WTC11 (cell line): ENCODE measurements around the gene UTY. TPM values are rescaled to one million over a fixed set of nuclear protein-coding genes. Genes with fewer than 3 reads are reported as not detected.
A peak's percentile ranks its signal among the peaks of the same experiment; 100 is the strongest.
"Not testable (repeated sequence)": the region's sequence is repeated elsewhere in the genome, so short reads cannot be mapped to it uniquely, and the experiment has no call there.

ENCODE experiments used
- ATAC-seq: fragments of 200-7000 bp; cut with Tn5 transposase; 2 replicates; pipeline ENCODE4 v1.10.0; 2021; ENCODE audit warnings: mild to moderate bottlenecking, moderate library complexity
- CTCF ChIA-PET: fragments of 300-600 bp; sonication (Branson Sonifier 250); formaldehyde crosslinking; loops from one replicate; lab custom pipeline; 2021; ENCODE audit warnings: antibody characterized with exemption; lab: Charles Lee
- POLR2A ChIA-PET: fragments of 350-600 bp; sonication (Branson Sonifier 250); formaldehyde crosslinking; loops from one replicate; lab custom pipeline; 2021; ENCODE audit warnings: antibody characterized with exemption; lab: Charles Lee
- DNase-seq: peaks from one replicate; pipeline ENCODE4 v3.0.0; 2021; ENCODE audit warnings: low spot score
- H3K27ac Mint-ChIP-seq: 2 replicates; pipeline ENCODE4 v1.8.0; 2021; ENCODE audit warnings: mixed read lengths
- H3K27me3 Mint-ChIP-seq: 2 replicates; pipeline ENCODE4 v1.8.0; 2021; ENCODE audit warnings: low read depth, mild to moderate bottlenecking, moderate library complexity, mixed read lengths
- H3K36me3 Mint-ChIP-seq: 2 replicates; pipeline ENCODE4 v1.8.0; 2021; ENCODE audit warnings: mixed read lengths
- H3K4me1 Mint-ChIP-seq: 2 replicates; pipeline ENCODE4 v1.8.0; 2022; ENCODE audit warnings: mixed read lengths
- H3K4me3 Mint-ChIP-seq: 2 replicates; pipeline ENCODE4 v1.8.0; 2021; ENCODE audit warnings: mild to moderate bottlenecking, moderate library complexity, mixed read lengths
- H3K9me3 Mint-ChIP-seq: 2 replicates; pipeline ENCODE4 v1.8.0; 2021; ENCODE audit warnings: mixed read lengths
- ELF4 ChIP-seq: sonication (generic); formaldehyde crosslinking; IDR thresholded peaks from 2 replicates; pipeline ENCODE4 v1.8.1; 2022; ENCODE audit warnings: low read depth, mild to moderate bottlenecking, moderate library complexity, missing genetic modification reagents
- EMX1 ChIP-seq: fragments of 250-450 bp; sonication (Bioruptor Pico); IDR thresholded peaks from 2 replicates; pipeline ENCODE4 v1.8.0; 2021; ENCODE audit warnings: mild to moderate bottlenecking
- GTF2I ChIP-seq: fragments of 250-450 bp; sonication (Bioruptor Pico); conservative IDR thresholded peaks from 2 replicates; pipeline ENCODE4 v1.4.0; 2021; ENCODE audit warnings: mild to moderate bottlenecking
- SMAD4 ChIP-seq: sonication (generic); formaldehyde crosslinking; IDR thresholded peaks from 2 replicates; pipeline ENCODE4 v1.8.0; 2022; ENCODE audit warnings: mild to moderate bottlenecking, missing genetic modification reagents
- TEAD1 ChIP-seq: sonication (generic); formaldehyde crosslinking; IDR thresholded peaks from 2 replicates; pipeline ENCODE4 v1.8.0; 2022; ENCODE audit warnings: mild to moderate bottlenecking, missing genetic modification reagents
- ZNF671 ChIP-seq: fragments of 250-450 bp; sonication (Bioruptor Pico); IDR thresholded peaks from 2 replicates; pipeline ENCODE4 v1.8.0; 2021; ENCODE audit warnings: mild to moderate bottlenecking
- total RNA-seq: library from RNA; stranded (reverse); gene quantifications from 3 replicates; pipeline ENCODE4 v1.2.3, GENCODE V29; 2021
- TF ChIP-seq, protein P1 (sequence below): sonication (generic); formaldehyde crosslinking; IDR thresholded peaks from 2 replicates; pipeline ENCODE4 v1.8.0; 2023; ENCODE audit warnings: missing genetic modification reagents, mild to moderate bottlenecking, borderline replicate concordance
- TF ChIP-seq, protein P2 (sequence below): fragments of 250-450 bp; sonication (Bioruptor Pico); IDR thresholded peaks from 2 replicates; pipeline ENCODE4 v1.9.0; 2021; ENCODE audit warnings: moderate library complexity, mild to moderate bottlenecking, inconsistent platforms, borderline replicate concordance
- TF ChIP-seq, protein P3 (sequence below): sonication (generic); formaldehyde crosslinking; IDR thresholded peaks from 2 replicates; pipeline ENCODE4 v1.8.1; 2023; ENCODE audit warnings: mild to moderate bottlenecking, missing genetic modification reagents, borderline replicate concordance
- TF ChIP-seq, protein P4 (sequence below): sonication (generic); formaldehyde crosslinking; IDR thresholded peaks from 2 replicates; pipeline ENCODE4 v1.8.1; 2023; ENCODE audit warnings: mild to moderate bottlenecking, missing genetic modification reagents

UTY gene
- total RNA-seq, 1 experiment from 2014 or later: 23.3 TPM

DNA sequence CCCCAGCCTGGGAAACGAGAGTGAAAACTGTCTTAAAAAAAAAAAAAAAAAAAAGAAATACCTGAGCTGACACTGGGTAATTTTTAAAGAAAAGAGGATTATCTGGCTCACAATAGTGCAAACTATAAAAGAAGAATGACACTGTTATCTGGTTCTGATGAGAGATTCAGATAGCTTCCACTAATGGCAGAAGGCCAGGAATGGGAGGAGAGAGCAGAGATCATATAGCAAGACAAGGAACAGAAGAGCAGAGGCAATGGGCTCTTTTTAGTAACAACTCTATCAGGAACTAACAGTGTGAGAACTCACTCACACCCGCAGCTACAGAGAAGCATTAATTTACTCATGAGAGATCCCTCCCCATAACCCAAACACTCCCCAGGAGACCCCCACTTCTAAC, 184.8 kb downstream of the UTY start (continued):
- TF ChIP-seq, protein P1, sequence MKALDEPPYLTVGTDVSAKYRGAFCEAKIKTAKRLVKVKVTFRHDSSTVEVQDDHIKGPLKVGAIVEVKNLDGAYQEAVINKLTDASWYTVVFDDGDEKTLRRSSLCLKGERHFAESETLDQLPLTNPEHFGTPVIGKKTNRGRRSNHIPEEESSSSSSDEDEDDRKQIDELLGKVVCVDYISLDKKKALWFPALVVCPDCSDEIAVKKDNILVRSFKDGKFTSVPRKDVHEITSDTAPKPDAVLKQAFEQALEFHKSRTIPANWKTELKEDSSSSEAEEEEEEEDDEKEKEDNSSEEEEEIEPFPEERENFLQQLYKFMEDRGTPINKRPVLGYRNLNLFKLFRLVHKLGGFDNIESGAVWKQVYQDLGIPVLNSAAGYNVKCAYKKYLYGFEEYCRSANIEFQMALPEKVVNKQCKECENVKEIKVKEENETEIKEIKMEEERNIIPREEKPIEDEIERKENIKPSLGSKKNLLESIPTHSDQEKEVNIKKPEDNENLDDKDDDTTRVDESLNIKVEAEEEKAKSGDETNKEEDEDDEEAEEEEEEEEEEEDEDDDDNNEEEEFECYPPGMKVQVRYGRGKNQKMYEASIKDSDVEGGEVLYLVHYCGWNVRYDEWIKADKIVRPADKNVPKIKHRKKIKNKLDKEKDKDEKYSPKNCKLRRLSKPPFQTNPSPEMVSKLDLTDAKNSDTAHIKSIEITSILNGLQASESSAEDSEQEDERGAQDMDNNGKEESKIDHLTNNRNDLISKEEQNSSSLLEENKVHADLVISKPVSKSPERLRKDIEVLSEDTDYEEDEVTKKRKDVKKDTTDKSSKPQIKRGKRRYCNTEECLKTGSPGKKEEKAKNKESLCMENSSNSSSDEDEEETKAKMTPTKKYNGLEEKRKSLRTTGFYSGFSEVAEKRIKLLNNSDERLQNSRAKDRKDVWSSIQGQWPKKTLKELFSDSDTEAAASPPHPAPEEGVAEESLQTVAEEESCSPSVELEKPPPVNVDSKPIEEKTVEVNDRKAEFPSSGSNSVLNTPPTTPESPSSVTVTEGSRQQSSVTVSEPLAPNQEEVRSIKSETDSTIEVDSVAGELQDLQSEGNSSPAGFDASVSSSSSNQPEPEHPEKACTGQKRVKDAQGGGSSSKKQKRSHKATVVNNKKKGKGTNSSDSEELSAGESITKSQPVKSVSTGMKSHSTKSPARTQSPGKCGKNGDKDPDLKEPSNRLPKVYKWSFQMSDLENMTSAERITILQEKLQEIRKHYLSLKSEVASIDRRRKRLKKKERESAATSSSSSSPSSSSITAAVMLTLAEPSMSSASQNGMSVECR (CRISPR knock-in tag): no peak
- TF ChIP-seq GTF2I (CRISPR knock-in tag) (no peak), ZNF671 (CRISPR knock-in tag) (no peak), TEAD1 (CRISPR knock-in tag) (no peak), ELF4 (CRISPR knock-in tag) (no peak), SMAD4 (no peak)
- TF ChIP-seq, protein P2, sequence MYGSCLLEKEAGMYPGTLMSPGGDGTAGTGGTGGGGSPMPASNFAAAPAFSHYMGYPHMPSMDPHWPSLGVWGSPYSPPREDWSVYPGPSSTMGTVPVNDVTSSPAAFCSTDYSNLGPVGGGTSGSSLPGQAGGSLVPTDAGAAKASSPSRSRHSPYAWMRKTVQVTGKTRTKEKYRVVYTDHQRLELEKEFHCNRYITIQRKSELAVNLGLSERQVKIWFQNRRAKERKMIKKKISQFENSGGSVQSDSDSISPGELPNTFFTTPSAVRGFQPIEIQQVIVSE: no peak
- TF ChIP-seq, protein P3, sequence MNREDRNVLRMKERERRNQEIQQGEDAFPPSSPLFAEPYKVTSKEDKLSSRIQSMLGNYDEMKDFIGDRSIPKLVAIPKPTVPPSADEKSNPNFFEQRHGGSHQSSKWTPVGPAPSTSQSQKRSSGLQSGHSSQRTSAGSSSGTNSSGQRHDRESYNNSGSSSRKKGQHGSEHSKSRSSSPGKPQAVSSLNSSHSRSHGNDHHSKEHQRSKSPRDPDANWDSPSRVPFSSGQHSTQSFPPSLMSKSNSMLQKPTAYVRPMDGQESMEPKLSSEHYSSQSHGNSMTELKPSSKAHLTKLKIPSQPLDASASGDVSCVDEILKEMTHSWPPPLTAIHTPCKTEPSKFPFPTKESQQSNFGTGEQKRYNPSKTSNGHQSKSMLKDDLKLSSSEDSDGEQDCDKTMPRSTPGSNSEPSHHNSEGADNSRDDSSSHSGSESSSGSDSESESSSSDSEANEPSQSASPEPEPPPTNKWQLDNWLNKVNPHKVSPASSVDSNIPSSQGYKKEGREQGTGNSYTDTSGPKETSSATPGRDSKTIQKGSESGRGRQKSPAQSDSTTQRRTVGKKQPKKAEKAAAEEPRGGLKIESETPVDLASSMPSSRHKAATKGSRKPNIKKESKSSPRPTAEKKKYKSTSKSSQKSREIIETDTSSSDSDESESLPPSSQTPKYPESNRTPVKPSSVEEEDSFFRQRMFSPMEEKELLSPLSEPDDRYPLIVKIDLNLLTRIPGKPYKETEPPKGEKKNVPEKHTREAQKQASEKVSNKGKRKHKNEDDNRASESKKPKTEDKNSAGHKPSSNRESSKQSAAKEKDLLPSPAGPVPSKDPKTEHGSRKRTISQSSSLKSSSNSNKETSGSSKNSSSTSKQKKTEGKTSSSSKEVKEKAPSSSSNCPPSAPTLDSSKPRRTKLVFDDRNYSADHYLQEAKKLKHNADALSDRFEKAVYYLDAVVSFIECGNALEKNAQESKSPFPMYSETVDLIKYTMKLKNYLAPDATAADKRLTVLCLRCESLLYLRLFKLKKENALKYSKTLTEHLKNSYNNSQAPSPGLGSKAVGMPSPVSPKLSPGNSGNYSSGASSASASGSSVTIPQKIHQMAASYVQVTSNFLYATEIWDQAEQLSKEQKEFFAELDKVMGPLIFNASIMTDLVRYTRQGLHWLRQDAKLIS (CRISPR knock-in tag): no peak
- TF ChIP-seq, protein P4, sequence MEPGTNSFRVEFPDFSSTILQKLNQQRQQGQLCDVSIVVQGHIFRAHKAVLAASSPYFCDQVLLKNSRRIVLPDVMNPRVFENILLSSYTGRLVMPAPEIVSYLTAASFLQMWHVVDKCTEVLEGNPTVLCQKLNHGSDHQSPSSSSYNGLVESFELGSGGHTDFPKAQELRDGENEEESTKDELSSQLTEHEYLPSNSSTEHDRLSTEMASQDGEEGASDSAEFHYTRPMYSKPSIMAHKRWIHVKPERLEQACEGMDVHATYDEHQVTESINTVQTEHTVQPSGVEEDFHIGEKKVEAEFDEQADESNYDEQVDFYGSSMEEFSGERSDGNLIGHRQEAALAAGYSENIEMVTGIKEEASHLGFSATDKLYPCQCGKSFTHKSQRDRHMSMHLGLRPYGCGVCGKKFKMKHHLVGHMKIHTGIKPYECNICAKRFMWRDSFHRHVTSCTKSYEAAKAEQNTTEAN (CRISPR knock-in tag): no peak

DNA sequence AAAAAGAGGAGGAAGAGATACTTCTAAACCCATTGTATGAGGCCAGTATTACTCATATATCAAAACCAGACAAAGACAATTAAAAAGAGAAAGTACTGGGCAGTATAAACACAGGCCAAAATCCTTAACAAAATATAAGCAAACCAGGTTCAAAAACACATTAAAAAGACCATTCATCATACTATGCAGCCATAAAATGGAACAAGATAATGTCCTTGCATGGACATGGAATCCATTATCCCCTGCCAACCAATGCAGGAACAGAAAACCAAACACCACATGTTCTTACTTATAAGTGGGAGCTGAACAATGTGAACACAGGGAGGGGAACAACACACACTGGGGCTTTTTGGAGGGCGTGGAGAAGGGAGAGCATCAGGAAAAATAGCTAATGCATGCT, 188.6 kb downstream of the UTY start:
- ATAC-seq (no peak), DNase-seq (no peak)
- Mint-ChIP-seq H3K4me3 (no peak overlapping the region), H3K9me3 (peaks cover 17% of the 10 kb centered on the region), H3K27ac (no peak overlapping the region), H3K4me1 (peaks cover 20% of the 10 kb centered on the region), H3K27me3 (no peaks in the 10 kb centered on the region), H3K36me3 (peaks cover 72% of the 10 kb centered on the region)
- TF ChIP-seq EMX1 (CRISPR knock-in tag): no peak
- POLR2A ChIA-PET: no interaction called here
- CTCF ChIA-PET: no interaction called here

DNA sequence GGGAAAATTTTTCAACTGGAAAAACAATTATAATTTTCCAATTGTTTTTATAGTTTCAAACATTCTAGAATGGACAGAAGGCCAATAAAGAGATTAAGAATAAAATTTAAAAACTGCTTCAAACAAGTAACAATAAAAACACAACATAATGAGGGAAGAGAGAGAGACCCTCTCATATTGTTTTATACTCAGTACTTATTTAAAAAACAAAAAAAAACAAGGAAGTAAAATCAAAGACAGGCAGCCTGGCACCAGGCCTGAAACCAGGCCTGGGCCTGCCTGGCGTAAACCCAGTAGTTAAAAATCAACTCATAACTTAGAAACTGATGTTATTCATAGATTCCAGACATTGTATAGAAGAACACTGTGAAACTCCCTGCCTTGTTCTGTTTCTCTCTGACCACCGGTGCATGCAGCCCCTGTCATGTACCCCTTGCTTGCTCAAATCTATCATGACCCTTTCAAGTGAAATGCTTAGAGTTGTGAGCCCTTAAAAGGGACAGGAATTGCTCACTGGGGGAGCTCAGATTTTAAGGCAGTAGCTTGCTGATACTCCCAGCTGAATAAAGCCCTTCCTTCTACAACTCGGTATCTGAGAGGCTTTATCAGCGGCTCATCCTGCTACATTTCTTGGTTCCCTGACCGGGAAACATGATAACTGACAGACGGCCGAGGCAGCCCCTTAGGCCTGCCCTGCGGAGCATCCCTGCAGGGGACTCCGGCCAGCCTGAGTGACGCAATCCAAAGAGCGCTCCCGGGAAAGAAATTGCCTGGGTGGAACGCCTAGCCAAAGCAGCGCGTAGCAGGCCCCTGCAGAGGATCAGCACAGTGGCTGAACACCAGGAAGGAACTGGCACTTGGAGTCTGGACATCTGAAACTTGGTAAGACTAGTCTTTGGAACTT, 197.4 kb downstream of the UTY start:
- not testable (repeated sequence) for H3K4me3 Mint-ChIP-seq
- peak; percentile 47 for ATAC-seq
- H3K4me1 Mint-ChIP-seq: peaks cover 22% of the 10 kb centered on the region

More for the DNA sequence above, 197.4 kb downstream of the UTY start:
- CTCF ChIA-PET, H3K27me3 Mint-ChIP-seq, H3K9me3 Mint-ChIP-seq, POLR2A ChIA-PET: not testable (repeated sequence)
- Mint-ChIP-seq H3K36me3 (peaks cover 43% of the 10 kb centered on the region), H3K27ac (peak overlapping the region; percentile 24; the same call in 1 of the 2 replicates)
- DNase-seq: peak; percentile 15
